DOHH2 (cell line): Measurements from ENCODE around the gene RABL6.
"Not testable (repeated sequence)": the region's sequence is repeated elsewhere in the genome, so short reads cannot be mapped to it uniquely, and the experiment has no call there.

Experiments used
- EZH2phosphoT487 ChIP-seq: fragments of 200-600 bp; sonication (generic); IDR thresholded peaks from 2 replicates; pipeline ENCODE4 v1.6.1; 2017; ENCODE audit warnings: borderline replicate concordance, mild to moderate bottlenecking, antibody characterized with exemption, low read length, moderate library complexity, mixed read lengths
- TF ChIP-seq, protein P1 (sequence below): fragments of 200-600 bp; sonication (generic); IDR thresholded peaks from one replicate; pipeline ENCODE4 v1.5.1; 2014; ENCODE audit warnings: antibody characterized with exemption, mild to moderate bottlenecking, low read depth, low read length; ENCODE audit not compliant: poor library complexity, severe bottlenecking

DNA sequence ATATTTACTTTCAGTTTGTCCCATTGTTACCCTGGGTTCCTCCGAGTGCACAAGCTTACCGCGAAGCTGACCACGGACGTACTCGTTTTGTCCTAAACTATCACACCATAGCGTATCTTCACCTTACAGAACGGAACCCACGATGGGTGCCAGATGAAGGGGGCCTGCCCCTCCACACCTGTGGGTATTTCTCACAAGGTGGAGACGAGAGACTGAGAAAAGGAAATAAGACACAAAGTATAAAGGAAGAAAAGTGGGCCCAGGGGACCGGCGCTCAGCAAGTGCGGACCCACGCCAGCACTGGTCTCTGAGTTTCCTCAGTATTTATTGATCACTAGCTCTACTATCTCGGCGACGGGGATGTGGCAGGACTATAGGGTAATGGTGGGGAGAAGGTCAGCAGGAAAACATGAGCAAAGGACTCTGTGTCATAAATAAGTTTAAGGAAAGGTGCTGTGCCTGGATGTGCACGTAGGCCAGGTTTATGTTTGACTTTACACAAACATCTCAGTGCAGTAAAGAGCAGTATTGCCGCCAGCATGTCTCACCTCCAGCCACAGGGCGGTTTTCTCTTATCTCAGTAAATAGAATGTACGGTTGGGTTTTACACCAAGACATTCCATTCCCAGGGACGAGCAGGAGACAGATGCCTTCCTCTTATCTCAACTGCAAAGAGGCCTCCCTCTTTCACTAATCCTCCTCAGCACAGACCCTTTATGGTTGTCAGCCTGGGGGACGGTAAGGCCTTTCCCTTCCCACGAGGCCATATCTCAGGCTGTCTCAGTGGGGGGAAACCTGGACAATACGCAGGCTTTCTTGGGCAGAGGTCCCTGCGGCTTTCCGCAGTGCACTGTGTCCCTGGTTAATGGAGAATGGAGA is 18.9 kb upstream of the RABL6 start:
- TF ChIP-seq, protein P1, sequence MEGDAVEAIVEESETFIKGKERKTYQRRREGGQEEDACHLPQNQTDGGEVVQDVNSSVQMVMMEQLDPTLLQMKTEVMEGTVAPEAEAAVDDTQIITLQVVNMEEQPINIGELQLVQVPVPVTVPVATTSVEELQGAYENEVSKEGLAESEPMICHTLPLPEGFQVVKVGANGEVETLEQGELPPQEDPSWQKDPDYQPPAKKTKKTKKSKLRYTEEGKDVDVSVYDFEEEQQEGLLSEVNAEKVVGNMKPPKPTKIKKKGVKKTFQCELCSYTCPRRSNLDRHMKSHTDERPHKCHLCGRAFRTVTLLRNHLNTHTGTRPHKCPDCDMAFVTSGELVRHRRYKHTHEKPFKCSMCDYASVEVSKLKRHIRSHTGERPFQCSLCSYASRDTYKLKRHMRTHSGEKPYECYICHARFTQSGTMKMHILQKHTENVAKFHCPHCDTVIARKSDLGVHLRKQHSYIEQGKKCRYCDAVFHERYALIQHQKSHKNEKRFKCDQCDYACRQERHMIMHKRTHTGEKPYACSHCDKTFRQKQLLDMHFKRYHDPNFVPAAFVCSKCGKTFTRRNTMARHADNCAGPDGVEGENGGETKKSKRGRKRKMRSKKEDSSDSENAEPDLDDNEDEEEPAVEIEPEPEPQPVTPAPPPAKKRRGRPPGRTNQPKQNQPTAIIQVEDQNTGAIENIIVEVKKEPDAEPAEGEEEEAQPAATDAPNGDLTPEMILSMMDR = not testable (repeated sequence)
- not testable (repeated sequence) for TF ChIP-seq EZH2phosphoT487
